Measurements from ENCODE around the gene FAHD2B.
"Not testable (repeated sequence)": the region's sequence is repeated elsewhere in the genome, so short reads cannot be mapped to it uniquely, and the experiment has no call there.

The FAHD2B gene

GRCh38 chr2:97094772-97095611 is at the start of gene FAHD2B:
Gene FAHD2B, minus strand, starts transcription at chr2:97094882. Its CDS starts 3,176 bp downstream, at chr2:97091706.
- peak within 1 kb of the TSS; percentile 64 for H3K4me2 ChIP-seq (ENCODE audit: low read length)
- not testable (repeated sequence) for H3K4me1 ChIP-seq (ENCODE audit: low read length); H3K27me3 ChIP-seq (ENCODE audit: low read depth, low read length); H3K79me2 ChIP-seq (ENCODE audit: low read length); H4K20me1 ChIP-seq (ENCODE audit: insufficient read depth, low read length); H3K27ac ChIP-seq (ENCODE audit: low read length); H3K36me3 ChIP-seq (replicated peaks; ENCODE audit: low read depth, low read length); H3K9me3 ChIP-seq (ENCODE audit: insufficient read depth, low read length)
- H3K4me3 ChIP-seq (ENCODE audit: low read length), result peak within 1 kb of the TSS; percentile 72
- 0 out of 2 replicates have a peak within 1 kb of the TSS, but pooled peaks have one; percentile 60 for H2AFZ ChIP-seq (ENCODE audit: low read depth, low read length)
- peak within 1 kb of the TSS; percentile 27 for H3K9ac ChIP-seq (ENCODE audit: low read length)

- H3K27ac ChIP-seq (ENCODE audit: low read length); H3K4me3 ChIP-seq (ENCODE audit: low read length); H3K27me3 ChIP-seq (ENCODE audit: low read depth, low read length); H4K20me1 ChIP-seq (ENCODE audit: insufficient read depth, low read length); H3K4me2 ChIP-seq (ENCODE audit: low read length); H3K4me1 ChIP-seq (ENCODE audit: low read length); H2AFZ ChIP-seq (ENCODE audit: low read depth, low read length); H3K9me3 ChIP-seq (ENCODE audit: insufficient read depth, low read length); H3K79me2 ChIP-seq (ENCODE audit: low read length); H3K9ac ChIP-seq (ENCODE audit: low read length); H3K36me3 ChIP-seq (replicated peaks; ENCODE audit: low read depth, low read length): not testable (repeated sequence)
Observed at GRCh38 chr2:97144016-97144415, 49.3 kb upstream of the FAHD2B start.

- H3K4me3 ChIP-seq (ENCODE audit: low read length); H4K20me1 ChIP-seq (ENCODE audit: insufficient read depth, low read length); H3K4me2 ChIP-seq (ENCODE audit: low read length); H3K36me3 ChIP-seq (replicated peaks; ENCODE audit: low read depth, low read length); H3K79me2 ChIP-seq (ENCODE audit: low read length); H2AFZ ChIP-seq (ENCODE audit: low read depth, low read length); H3K9me3 ChIP-seq (ENCODE audit: insufficient read depth, low read length); H3K27me3 ChIP-seq (ENCODE audit: low read depth, low read length); H3K9ac ChIP-seq (ENCODE audit: low read length); H3K27ac ChIP-seq (ENCODE audit: low read length); H3K4me1 ChIP-seq (ENCODE audit: low read length): not testable (repeated sequence)
Observed at GRCh38 chr2:97129090-97129489, 34.4 kb upstream of the FAHD2B start.

- peak overlapping the region; percentile 37 for H3K4me2 ChIP-seq (ENCODE audit: low read length)
- peak overlapping the region; percentile 75 for H3K27ac ChIP-seq (ENCODE audit: low read length)
- peak overlapping the region; percentile 68; the same call in 1 of the 2 replicates for H2AFZ ChIP-seq (ENCODE audit: low read depth, low read length)
- H3K27me3 ChIP-seq (ENCODE audit: low read depth, low read length); H3K36me3 ChIP-seq (replicated peaks; ENCODE audit: low read depth, low read length); H3K4me1 ChIP-seq (ENCODE audit: low read length); H3K79me2 ChIP-seq (ENCODE audit: low read length); H3K9me3 ChIP-seq (ENCODE audit: insufficient read depth, low read length); H4K20me1 ChIP-seq (ENCODE audit: insufficient read depth, low read length): not testable (repeated sequence)
- peak overlapping the region; percentile 79 for H3K4me3 ChIP-seq (ENCODE audit: low read length)
- peak overlapping the region; percentile 74 for H3K9ac ChIP-seq (ENCODE audit: low read length)
Observed at GRCh38 chr2:97113882-97114255, 19.2 kb upstream of the FAHD2B start.

GRCh38 chr2:97113050-97113881 is 18.6 kb upstream of the FAHD2B start, which contains the start of gene ANKRD36:
Gene ANKRD36, plus strand, starts transcription at chr2:97113153. Its CDS starts 587 bp downstream, at chr2:97113740.
- H3K4me1 ChIP-seq (ENCODE audit: low read length), result not testable (repeated sequence)

More at GRCh38 chr2:97113050-97113881, 18.6 kb upstream of the FAHD2B start, which contains the start of gene ANKRD36:
- H3K9me3 ChIP-seq (ENCODE audit: insufficient read depth, low read length); H4K20me1 ChIP-seq (ENCODE audit: insufficient read depth, low read length); H3K36me3 ChIP-seq (replicated peaks; ENCODE audit: low read depth, low read length); H3K79me2 ChIP-seq (ENCODE audit: low read length); H3K27me3 ChIP-seq (ENCODE audit: low read depth, low read length): not testable (repeated sequence)
- peak; percentile 25 for TF ChIP-seq CTCF (IDR thresholded peaks at IDR 0.05; ENCODE audit: low read depth, low read length)
- Histone ChIP-seq H3K27ac (ENCODE audit: low read length) (peak within 1 kb of the TSS; percentile 75), H3K4me2 (ENCODE audit: low read length) (peak within 1 kb of the TSS; percentile 81), H3K4me3 (ENCODE audit: low read length) (peak within 1 kb of the TSS; percentile 79), H2AFZ (ENCODE audit: low read depth, low read length) (peak within 1 kb of the TSS; percentile 81; the same call in 1 of the 2 replicates), H3K9ac (ENCODE audit: low read length) (peak within 1 kb of the TSS; percentile 75)

Measured in OCI-LY3 (cell line).